GM23248 (cell line): Measurements from ENCODE around the gene THSD4.

ENCODE experiments used
- EZH2 ChIP-seq: fragments of 200-600 bp; sonication (generic); IDR thresholded peaks from 2 replicates; pipeline ENCODE4 v1.6.1; 2018; ENCODE audit warnings: antibody characterized with exemption, mild to moderate bottlenecking; ENCODE audit not compliant: insufficient read depth, poor library complexity, severe bottlenecking
- EZH2phosphoT487 ChIP-seq: fragments of 200-600 bp; sonication (generic); IDR thresholded peaks from 2 replicates; pipeline ENCODE4 v1.6.1; 2018; ENCODE audit warnings: antibody characterized with exemption, moderate library complexity, mild to moderate bottlenecking, low read depth; ENCODE audit not compliant: insufficient read depth

GRCh38 chr15:71410347-71410746 is 295.1 kb downstream of the THSD4 start:
- TF ChIP-seq EZH2 (no peak), EZH2phosphoT487 (no peak)
